Ovary (tissue), 3 donors: ENCODE results near the gene CELF2.

Experiments used
- CTCF ChIP-seq, 3 donors: fragments of 450-650 bp in 2 of 3; fragments of 200-600 bp in 1 of 3; IDR thresholded peaks; one replicate each; pipeline versions ENCODE4 v1.5.1 to v1.8.0; 2016 to 2022; ENCODE audit warnings: antibody characterized with exemption in 3 of 3, mild to moderate bottlenecking in 1 of 3
- EP300 ChIP-seq: sonication (generic); formaldehyde crosslinking; IDR thresholded peaks from one replicate; pipeline ENCODE4 v1.6.1; 2017; ENCODE audit warnings: antibody characterized with exemption
- donor health status: DM: no; HTN: no; CAD: no.

- TF ChIP-seq CTCF (IDR thresholded peaks at IDR 0.05) (no peak), EP300 (no peak)
These were observed 270.6 kb downstream of the CELF2 start for GRCh38 chr10:11288302-11288701.
